GM23248 (cell line): ENCODE results near the gene ADAT1. TPM values are rescaled to one million over a fixed set of nuclear protein-coding genes. Genes with fewer than 3 reads are reported as not detected.

Experiments
- DNase-seq: peaks from one replicate; pipeline ENCODE4 v3.0.0-alpha.2; 2015
- H2AFZ ChIP-seq: fragments of 200-600 bp; sonication (generic); 2 replicates; pipeline ENCODE4 v1.6.1; 2016; ENCODE audit warnings: antibody characterized with exemption
- H3F3A ChIP-seq: fragments of 200-600 bp; sonication (generic); 2 replicates; pipeline ENCODE4 v1.6.1; 2016; ENCODE audit warnings: mild to moderate bottlenecking, antibody characterized with exemption, mixed run types; ENCODE audit not compliant: insufficient read depth
- H3K27ac ChIP-seq: fragments of 200-600 bp; sonication (generic); 2 replicates; pipeline ENCODE4 v1.5.1; 2016; ENCODE audit warnings: mild to moderate bottlenecking
- H3K27me3 ChIP-seq: fragments of 200-600 bp; sonication (generic); replicated peaks from 2 replicates; pipeline ENCODE4 v1.6.1; 2016; ENCODE audit warnings: mild to moderate bottlenecking; ENCODE audit not compliant: insufficient read depth
- H3K36me3 ChIP-seq: fragments of 200-600 bp; sonication (generic); 2 replicates; pipeline ENCODE4 v1.6.1; 2016; ENCODE audit warnings: low read depth, mild to moderate bottlenecking
- H3K4me1 ChIP-seq: fragments of 200-600 bp; sonication (generic); 2 replicates; pipeline ENCODE4 v1.6.1; 2016; ENCODE audit warnings: mild to moderate bottlenecking; ENCODE audit not compliant: insufficient read depth
- H3K4me2 ChIP-seq: fragments of 200-600 bp; sonication (generic); one replicate; pipeline ENCODE4 v1.6.1; 2016; ENCODE audit warnings: mild to moderate bottlenecking; ENCODE audit not compliant: unreplicated experiment
- H3K4me3 ChIP-seq: fragments of 200-600 bp; sonication (generic); 2 replicates; pipeline ENCODE4 v1.5.1; 2016; ENCODE audit warnings: mild to moderate bottlenecking
- H3K79me2 ChIP-seq: fragments of 200-600 bp; sonication (generic); 2 replicates; pipeline ENCODE4 v1.6.1; 2016; ENCODE audit warnings: mild to moderate bottlenecking; ENCODE audit not compliant: insufficient read depth
- H3K9ac ChIP-seq: fragments of 200-600 bp; sonication (generic); 2 replicates; pipeline ENCODE4 v1.6.1; 2016; ENCODE audit warnings: mild to moderate bottlenecking
- H3K9me2 ChIP-seq: fragments of 200-600 bp; sonication (generic); 2 replicates; pipeline ENCODE4 v1.6.1; 2016; ENCODE audit warnings: mixed run types, mild to moderate bottlenecking, moderate library complexity; ENCODE audit not compliant: insufficient read depth
- H3K9me3 ChIP-seq: fragments of 200-600 bp; sonication (generic); one replicate; pipeline ENCODE4 v1.6.1; 2017; ENCODE audit warnings: low read depth
- H4K20me1 ChIP-seq: fragments of 200-600 bp; sonication (generic); 2 replicates; pipeline ENCODE4 v1.6.0; 2016; ENCODE audit not compliant: insufficient read depth
- EZH2 ChIP-seq: fragments of 200-600 bp; sonication (generic); IDR thresholded peaks from 2 replicates; pipeline ENCODE4 v1.6.1; 2018; ENCODE audit warnings: antibody characterized with exemption, mild to moderate bottlenecking; ENCODE audit not compliant: insufficient read depth, poor library complexity, severe bottlenecking
- EZH2phosphoT487 ChIP-seq: fragments of 200-600 bp; sonication (generic); IDR thresholded peaks from 2 replicates; pipeline ENCODE4 v1.6.1; 2018; ENCODE audit warnings: antibody characterized with exemption, moderate library complexity, mild to moderate bottlenecking, low read depth; ENCODE audit not compliant: insufficient read depth
- WGBS, 2 experiments: methylation state at CpG; one replicate each; pipeline ENCODE4 v1.1.6; 2015 to 2017; ENCODE audit warnings: low lambda C conversion rate in 2 of 2, low coverage in 1 of 2; ENCODE audit errors: missing lambda C conversion rate in 2 of 2; 5-methylcytosine and 5-hydroxymethylcytosine counted together
- in situ Hi-C: fragments of 300-500 bp; cut with MboI; formaldehyde crosslinking; loops from 2 replicates; pipeline ENCODE4 v1.15.0; 2020
- polyA plus RNA-seq: library from polyadenylated mRNA; unstranded; fragments of >200 nt; fragmentation: Nextera tagmentation; extraction: Ambion mirVana; gene quantifications from 2 replicates; pipeline ENCODE4 v1.2.1, GENCODE V29; 2016
- total RNA-seq: library from RNA; depleted of rRNA; stranded (reverse); fragments of >200 nt; shearing (Covaris generic); gene quantifications from 2 replicates; pipeline ENCODE4 v1.2.3, GENCODE V29; 2014

ADAT1 gene
- total and polyA plus RNA-seq, 2 experiments from 2014 or later: 18.9 to 31.3 TPM

DNA sequence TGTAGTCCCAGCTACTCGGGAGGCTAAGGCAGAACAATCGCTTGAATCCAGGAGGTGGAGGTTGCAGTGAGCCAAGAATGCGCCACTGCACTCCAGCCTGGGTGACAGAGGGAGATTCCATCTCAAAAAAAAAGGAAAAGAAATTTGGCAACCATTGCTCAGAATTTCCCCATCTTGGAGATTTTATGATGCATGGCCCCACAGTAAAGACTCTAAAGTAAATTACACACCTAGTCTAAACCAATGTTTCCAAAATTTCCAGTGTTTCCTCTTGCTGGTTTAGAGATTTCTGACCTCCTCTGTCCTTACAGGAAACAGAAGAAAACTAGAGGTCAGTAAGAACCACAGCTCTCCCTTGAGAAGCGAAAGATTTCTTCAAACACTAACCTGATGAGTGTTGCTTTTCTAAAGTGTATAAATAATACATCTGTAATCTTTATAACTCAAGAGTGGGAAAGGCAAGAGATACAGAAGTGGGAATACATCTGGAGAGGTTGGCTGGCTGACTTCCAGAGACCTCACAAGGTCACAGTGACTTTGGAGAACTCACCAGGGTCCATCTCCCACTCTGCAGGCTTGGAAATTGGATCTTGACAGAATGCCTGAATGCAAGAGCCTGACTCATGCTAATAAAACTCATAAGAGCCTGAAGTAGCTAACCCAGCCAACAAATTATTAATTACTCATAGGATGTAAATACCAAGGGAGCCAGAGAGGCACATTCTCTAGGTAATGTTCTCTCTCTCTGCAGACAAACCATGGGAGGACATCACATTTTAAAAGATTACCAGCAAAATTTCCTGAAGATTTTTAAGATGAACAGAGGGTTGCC is 8.8 kb downstream of the ADAT1 start:
- no peak overlapping the region for H2AFZ ChIP-seq
- no peak overlapping the region for H3K27ac ChIP-seq
- H3F3A ChIP-seq: peaks cover 4% of the 10 kb centered on the region; the same call in 1 of the 2 replicates
- H4K20me1 ChIP-seq: no peaks in the 10 kb centered on the region
- peak; percentile 65 for DNase-seq
- H3K27me3 ChIP-seq: no peaks in the 10 kb centered on the region
- TF ChIP-seq EZH2phosphoT487 (no peak), EZH2 (no peak)
- H3K9ac ChIP-seq: no peak overlapping the region
- H3K79me2 ChIP-seq: no peaks in the 10 kb centered on the region
- H3K36me3 ChIP-seq: peaks cover 22% of the 10 kb centered on the region; the same call in 1 of the 2 replicates
- H3K4me1 ChIP-seq: peaks cover 6% of the 10 kb centered on the region
- WGBS, 2 experiments: 97% methylated on average over 1 to 4 of the region's 4 CpGs
- no peaks in the 10 kb centered on the region for H3K9me2 ChIP-seq
- no peak overlapping the region for H3K4me3 ChIP-seq
- H3K4me2 ChIP-seq: no peak overlapping the region
- no peaks in the 10 kb centered on the region for H3K9me3 ChIP-seq
- in situ Hi-C loops: loop anchor here (25.0 kb wide), 1 partner anchor 402 kb away; the partner anchor contains the start of genes CTRB1 and CTRB2

DNA sequence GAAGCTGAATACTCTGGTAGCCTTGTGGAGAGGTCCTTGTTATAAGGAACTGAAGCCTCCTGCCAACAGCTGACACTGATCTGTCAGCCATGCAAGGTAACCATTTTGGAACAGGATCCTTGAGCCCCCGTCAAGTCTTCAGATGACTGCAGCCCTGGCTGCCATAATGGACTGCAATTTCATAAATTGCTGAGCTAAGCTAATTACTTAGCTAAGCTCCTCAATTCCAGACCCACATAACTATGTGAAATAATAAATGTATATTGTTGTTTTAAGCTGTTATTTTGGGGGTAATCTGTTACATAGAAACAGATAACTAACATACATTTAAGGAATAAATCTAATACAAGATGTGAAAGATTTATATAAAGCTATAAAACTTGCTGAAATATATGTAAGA is 16.6 kb downstream of the ADAT1 start:
- no peaks in the 10 kb centered on the region for H4K20me1 ChIP-seq
- H3K27ac ChIP-seq: no peak overlapping the region
- no peak overlapping the region for H2AFZ ChIP-seq
- H3K4me3 ChIP-seq: no peak overlapping the region
- H3K79me2 ChIP-seq: no peaks in the 10 kb centered on the region
- H3K9me3 ChIP-seq: no peaks in the 10 kb centered on the region
- H3K27me3 ChIP-seq: no peaks in the 10 kb centered on the region
- H3K36me3 ChIP-seq: peaks cover 31% of the 10 kb centered on the region; the same call in 1 of the 2 replicates
- no peaks in the 10 kb centered on the region for H3K4me1 ChIP-seq
- WGBS, 2 experiments: 88 to 95% methylated on average over 1 of the region's 1 CpG
- no peak overlapping the region for H3K9ac ChIP-seq
- no peaks in the 10 kb centered on the region for H3F3A ChIP-seq
- no peak for DNase-seq
- in situ Hi-C loops: loop anchor here (25.0 kb wide), 1 partner anchor 394 kb away; the partner anchor contains the start of genes CTRB1 and CTRB2
- TF ChIP-seq EZH2phosphoT487 (no peak), EZH2 (no peak)
- no peak overlapping the region for H3K4me2 ChIP-seq
- H3K9me2 ChIP-seq: no peaks in the 10 kb centered on the region

DNA sequence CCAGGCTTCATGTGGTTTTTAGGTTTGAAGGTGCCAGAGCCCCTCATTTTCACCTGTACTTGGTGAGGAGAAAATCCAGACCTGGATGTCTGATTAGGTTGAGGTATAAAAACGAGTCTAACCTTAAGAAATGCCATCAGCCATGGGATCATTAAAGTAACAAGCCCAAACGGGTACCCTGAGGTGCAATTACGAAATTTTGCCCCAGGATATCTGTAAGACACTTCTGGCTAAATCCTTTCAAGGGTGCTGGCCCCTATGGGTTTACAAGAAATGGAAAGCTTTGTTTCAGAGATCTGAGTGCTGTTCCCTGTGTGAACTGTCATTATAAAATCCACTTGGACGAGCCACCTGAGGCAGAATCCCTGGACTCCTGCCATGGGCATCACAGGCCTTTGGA is 19.8 kb downstream of the ADAT1 start:
- WGBS, 2 experiments: 78 to 84% methylated on average over 4 of the region's 4 CpGs
- Histone ChIP-seq H2AFZ (no peak overlapping the region), H3K9me2 (no peaks in the 10 kb centered on the region), H3K79me2 (no peaks in the 10 kb centered on the region), H3K9me3 (no peaks in the 10 kb centered on the region), H3K4me1 (0 out of 2 replicates have a peak, but pooled peaks cover 6% of the 10 kb centered on the region), H3K36me3 (peaks cover 36% of the 10 kb centered on the region; the same call in 1 of the 2 replicates), H3K4me2 (no peak overlapping the region), H3K27me3 (no peaks in the 10 kb centered on the region), H3K4me3 (no peak overlapping the region), H3F3A (0 out of 2 replicates have a peak, but pooled peaks cover 6% of the 10 kb centered on the region), H3K9ac (no peak overlapping the region), H4K20me1 (no peaks in the 10 kb centered on the region), H3K27ac (no peak overlapping the region)
- DNase-seq: no peak
- in situ Hi-C loops: loop anchor here (25.0 kb wide), 1 partner anchor 391 kb away; the partner anchor contains the start of genes CTRB1 and CTRB2
- TF ChIP-seq EZH2: no peak
- TF ChIP-seq EZH2phosphoT487: no peak

DNA sequence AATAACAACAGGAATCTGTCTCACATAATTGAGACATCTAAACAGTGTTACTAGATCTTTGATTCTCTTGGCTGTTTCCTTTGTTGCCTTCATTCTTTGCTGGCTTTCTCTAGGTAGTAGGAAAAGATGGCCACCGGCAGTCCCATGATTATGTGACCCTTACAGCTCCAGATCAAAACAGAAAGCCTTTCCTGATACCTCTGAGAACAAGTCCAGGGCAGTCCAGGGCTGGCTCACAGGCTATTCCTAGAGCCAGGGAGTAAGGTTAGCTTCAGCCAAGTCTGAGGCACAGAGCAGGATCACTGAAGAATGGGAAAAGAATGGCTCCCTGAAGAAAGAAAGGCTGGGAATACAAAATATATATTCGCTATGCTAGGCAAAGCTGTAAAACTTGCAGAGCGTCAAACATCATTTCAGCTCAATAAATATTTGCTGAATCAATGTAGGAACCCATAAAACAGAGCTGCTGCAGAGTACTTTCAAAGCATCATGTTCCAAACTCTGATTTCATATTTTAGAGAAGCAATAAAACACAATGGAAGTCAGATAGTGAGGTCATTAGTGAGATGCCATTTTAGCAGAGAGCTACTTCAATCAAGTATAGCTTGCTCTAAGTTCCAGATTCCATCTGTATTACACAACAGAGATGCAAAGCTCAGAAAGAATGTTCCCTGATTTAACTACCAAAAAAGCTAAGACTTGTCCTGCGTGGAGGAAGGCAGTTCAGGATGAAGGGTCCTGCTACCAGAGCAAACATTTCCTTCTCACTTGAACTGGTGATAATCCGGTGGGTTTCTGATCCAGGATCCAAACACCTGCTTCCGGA is 23.4 kb downstream of the ADAT1 start:
- H3F3A ChIP-seq: 0 out of 2 replicates have a peak, but pooled peaks cover 6% of the 10 kb centered on the region
- H3K9me3 ChIP-seq: no peaks in the 10 kb centered on the region
- peak; percentile 20 for DNase-seq
- peaks cover 9% of the 10 kb centered on the region; the same call in 1 of the 2 replicates for H3K4me1 ChIP-seq
- H4K20me1 ChIP-seq: no peaks in the 10 kb centered on the region
- no peak overlapping the region for H3K4me3 ChIP-seq
- H3K27me3 ChIP-seq: no peaks in the 10 kb centered on the region
- TF ChIP-seq EZH2 (no peak), EZH2phosphoT487 (no peak)
- no peak overlapping the region for H3K27ac ChIP-seq
- H3K9ac ChIP-seq: no peak overlapping the region
- H3K4me2 ChIP-seq: no peak overlapping the region
- no peaks in the 10 kb centered on the region for H3K9me2 ChIP-seq
- no peak overlapping the region for H2AFZ ChIP-seq
- in situ Hi-C loops: loop anchor here (25.0 kb wide), 1 partner anchor 387 kb away; the partner anchor contains the start of genes CTRB1 and CTRB2
- peaks cover 34% of the 10 kb centered on the region; the same call in 1 of the 2 replicates for H3K36me3 ChIP-seq
- H3K79me2 ChIP-seq: no peaks in the 10 kb centered on the region
- WGBS, 2 experiments: 98% methylated on average over 6 of the region's 6 CpGs
